ENCODE data around the gene P2RX3. TPM values are rescaled to one million over a fixed set of nuclear protein-coding genes. Genes with fewer than 3 reads are reported as not detected.

Gene P2RX3
- total RNA-seq, 1 donor from 2014 or later, result not detected

GRCh38 chr11:57310091-57310490, 28.1 kb upstream of the P2RX3 start:
- no peaks in the 10 kb centered on the region for H3K27me3 ChIP-seq
- no peaks in the 10 kb centered on the region for H3K9me3 ChIP-seq
- peak overlapping the region; percentile 50 to 57 for H3K4me3 ChIP-seq
- TF ChIP-seq POLR2AphosphoS5 (IDR thresholded peaks at IDR 0.05; ENCODE audit: insufficient read depth in 1 of 2, low read depth in 1 of 2) (no peak), POLR2A (IDR thresholded peaks at IDR 0.05) (no peak), CTCF (IDR thresholded peaks at IDR 0.05) (no peak)
- H3K36me3 ChIP-seq, result peaks cover 2 to 49% of the 10 kb centered on the region in 2 donors
- intact Hi-C loops (cut with DNase I), result loop anchor here (5.0 kb wide), 1 partner anchor 1267 kb away; the partner anchor contains the start of genes LPXN and ZFP91
- peaks cover 88% of the 10 kb centered on the region for H3K4me1 ChIP-seq
- H3K27ac ChIP-seq, result peak overlapping the region; percentile 93
- DNase-seq (ENCODE audit: extremely low spot score in 2 of 2), result no peak

- peaks cover 2 to 54% of the 10 kb centered on the region in 2 donors for H3K36me3 ChIP-seq
- H3K27me3 ChIP-seq, result no peaks in the 10 kb centered on the region
- peaks cover 85% of the 10 kb centered on the region for H3K4me1 ChIP-seq
- H3K27ac ChIP-seq, result peak overlapping the region; percentile 93
- intact Hi-C loops (cut with DNase I), result loop anchor here (5.0 kb wide), 1 partner anchor 1267 kb away; the partner anchor contains the start of genes LPXN and ZFP91
- TF ChIP-seq CTCF (IDR thresholded peaks at IDR 0.05), result no peak
- TF ChIP-seq POLR2A (IDR thresholded peaks at IDR 0.05), result no peak
- TF ChIP-seq POLR2AphosphoS5 (IDR thresholded peaks at IDR 0.05; ENCODE audit: insufficient read depth in 1 of 2, low read depth in 1 of 2), result no peak
- no peaks in the 10 kb centered on the region for H3K9me3 ChIP-seq
- DNase-seq (ENCODE audit: extremely low spot score in 2 of 2), result no peak
- H3K4me3 ChIP-seq, result peak overlapping the region; percentile 50 to 57
These were observed 27.5 kb upstream of the P2RX3 start for GRCh38 chr11:57310630-57311086.

GRCh38 chr11:57311109-57311936, 26.8 kb upstream of the P2RX3 start:
- Histone ChIP-seq H3K36me3 (peaks cover 2 to 61% of the 10 kb centered on the region in 2 donors), H3K27ac (peak overlapping the region; percentile 93), H3K9me3 (no peaks in the 10 kb centered on the region), H3K4me1 (peaks cover 85% of the 10 kb centered on the region), H3K4me3 (peak overlapping the region; percentile 50 to 57), H3K27me3 (no peaks in the 10 kb centered on the region)
- TF ChIP-seq CTCF (IDR thresholded peaks at IDR 0.05) (peak in 1 of 3 experiments; percentile 4), POLR2AphosphoS5 (IDR thresholded peaks at IDR 0.05; ENCODE audit: insufficient read depth in 1 of 2, low read depth in 1 of 2) (peak; percentile 63 to 98), POLR2A (IDR thresholded peaks at IDR 0.05) (peak in 1 of 2 donors; percentile 71)
- DNase-seq (ENCODE audit: extremely low spot score in 2 of 2), result peak in 1 of 2 donors; percentile 99
- intact Hi-C loops (cut with DNase I), result loop anchor here (5.0 kb wide), 1 partner anchor 1266 kb away; the partner anchor contains the start of genes LPXN and ZFP91

GRCh38 chr11:57312511-57313021, 25.6 kb upstream of the P2RX3 start:
- no peak for DNase-seq (ENCODE audit: extremely low spot score in 2 of 2)
- Histone ChIP-seq H3K4me3 (no peak overlapping the region), H3K27ac (peak overlapping the region; percentile 93), H3K9me3 (no peaks in the 10 kb centered on the region), H3K27me3 (no peaks in the 10 kb centered on the region), H3K36me3 (peaks cover 2 to 73% of the 10 kb centered on the region in 2 donors), H3K4me1 (peaks cover 85% of the 10 kb centered on the region)
- no peak for TF ChIP-seq CTCF (IDR thresholded peaks at IDR 0.05)
- no peak for TF ChIP-seq POLR2A (IDR thresholded peaks at IDR 0.05)
- TF ChIP-seq POLR2AphosphoS5 (IDR thresholded peaks at IDR 0.05; ENCODE audit: insufficient read depth in 1 of 2, low read depth in 1 of 2), result no peak
- intact Hi-C loops (cut with DNase I), result loop anchor here (5.0 kb wide), 1 partner anchor 1265 kb away; the partner anchor contains the start of genes LPXN and ZFP91
